Astrocyte of the spinal cord (primary cell): ENCODE results near the gene RETREG3.
"Not testable (repeated sequence)": the region's sequence is repeated elsewhere in the genome, so short reads cannot be mapped to it uniquely, and the experiment has no call there.

ENCODE experiments used
- DNase-seq: peaks from one replicate; pipeline ENCODE4 v3.0.0; 2011; ENCODE audit warnings: low read depth, low spot score
- H3K4me3 ChIP-seq: 2 replicates; pipeline ENCODE4 v1.5.1; 2011; ENCODE audit warnings: low read depth, mild to moderate bottlenecking, low read length, moderate library complexity
- CTCF ChIP-seq: IDR thresholded peaks from 2 replicates; pipeline ENCODE4 v1.5.1; 2012; ENCODE audit warnings: low read depth, mild to moderate bottlenecking, low read length, inconsistent platforms
- in situ Hi-C: cut with HindIII; loops from 2 replicates; pipeline ENCODE4 v1.10.0; 2017; ENCODE audit warnings: low sequenced_read_pairs

RETREG3 gene

GRCh38 chr17:42560246-42560645 lies 48.9 kb downstream of the RETREG3 start:
- no peak for DNase-seq
- TF ChIP-seq CTCF = no peak
- in situ Hi-C loops = no loop called here
- H3K4me3 ChIP-seq = no peak overlapping the region

- DNase-seq = no peak
- in situ Hi-C loops = no loop called here
- TF ChIP-seq CTCF = no peak
- H3K4me3 ChIP-seq = no peak overlapping the region
Observed at GRCh38 chr17:42559075-42559474, 50.1 kb downstream of the RETREG3 start.

GRCh38 chr17:42555961-42556617 lies 53.1 kb downstream of the RETREG3 start:
- in situ Hi-C loops, DNase-seq, H3K4me3 ChIP-seq: not testable (repeated sequence)

GRCh38 chr17:42555122-42555622 lies 54.0 kb downstream of the RETREG3 start:
- DNase-seq = no peak
- TF ChIP-seq CTCF = no peak
- in situ Hi-C loops = no loop called here
- peak overlapping the region; percentile 76 for H3K4me3 ChIP-seq

- TF ChIP-seq CTCF = no peak
- in situ Hi-C loops = no loop called here
- peak overlapping the region; percentile 76 for H3K4me3 ChIP-seq
- DNase-seq = peak; percentile 84
Observed at GRCh38 chr17:42554250-42555121, 54.7 kb downstream of the RETREG3 start.

- in situ Hi-C loops = no loop called here
- no peak for DNase-seq
- TF ChIP-seq CTCF = no peak
- peak overlapping the region; percentile 76 for H3K4me3 ChIP-seq
Observed at GRCh38 chr17:42553866-42554249, 55.3 kb downstream of the RETREG3 start.
